Measurements from ENCODE around the gene CBX3. TPM values are rescaled to one million over a fixed set of nuclear protein-coding genes. Genes with fewer than 3 reads are reported as not detected.

CBX3 gene
- total and polyA plus RNA-seq, 2 of the 8 experiments (the other 6 are each of a cell fraction or from before 2014, with no cell fraction given): 71.3 to 258 TPM

DNA sequence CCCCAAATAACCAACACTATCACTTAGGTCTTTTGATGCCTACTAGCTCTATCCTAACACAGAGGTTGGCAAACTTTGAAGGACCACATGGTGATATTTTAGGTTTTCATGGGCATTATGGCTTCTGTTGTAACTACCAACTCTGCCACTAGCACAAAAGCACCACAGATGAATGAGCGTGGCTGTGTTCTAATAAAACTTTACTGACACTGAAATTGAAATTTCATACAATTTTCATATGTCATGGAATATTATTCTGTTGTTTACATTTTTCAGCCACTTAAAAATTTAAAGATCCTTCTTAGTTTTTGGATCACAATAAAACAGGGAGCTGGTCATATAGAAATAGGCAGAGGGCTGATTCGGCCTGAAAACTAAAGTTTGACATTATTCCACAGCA, 26.4 kb downstream of the CBX3 start (continued):
- TF ChIP-seq SAP30 (IDR thresholded peaks at IDR 0.05; ENCODE audit: insufficient read depth, insufficient replicate concordance, low read length): no peak
- TF ChIP-seq SIRT6 (IDR thresholded peaks at IDR 0.05; ENCODE audit: low read length): no peak
- no peak for TF ChIP-seq TAF7 (optimal IDR thresholded peaks at IDR 0.05; ENCODE audit: borderline replicate concordance, low read depth, low read length)

All from H1 (cell line).